ENCODE measurements around the gene NLE1.

Gene NLE1

GRCh38 chr17:35079547-35080423, 62.3 kb downstream of the NLE1 start:
- Mint-ChIP-seq H3K27me3 (ENCODE audit: low read depth) (no peaks in the 10 kb centered on the region), H3K27ac (no peak overlapping the region), H3K4me3 (no peak overlapping the region), H3K36me3 (ENCODE audit: low read depth) (no peaks in the 10 kb centered on the region), H3K9me3 (no peaks in the 10 kb centered on the region), H3K4me1 (peaks cover 15% of the 10 kb centered on the region)
- no peak for TF ChIP-seq CTCF (IDR thresholded peaks at IDR 0.05; ENCODE audit: unreplicated experiment in 3 of 3)

Measured in nephron (organoid).